NCI-H526 (cell line): ENCODE results near the gene DPH3.

ENCODE experiments used
- DNase-seq, 2 experiments: peaks; one replicate each; lab custom pipeline; 2025; lab: John Stamatoyannopoulos, UW

DPH3 gene

GRCh38 chr3:16255326-16255725 lies 9.4 kb downstream of the DPH3 start:
- DNase-seq, result no peak

- no peak for DNase-seq
Observed at GRCh38 chr3:16254916-16255315, 9.8 kb downstream of the DPH3 start.

- DNase-seq, result no peak
Observed at GRCh38 chr3:16253601-16254000, 11.1 kb downstream of the DPH3 start.

- DNase-seq, result peak; percentile 78 to 82
Observed at GRCh38 chr3:16252988-16253387, 11.8 kb downstream of the DPH3 start.

GRCh38 chr3:16252243-16252978 lies 12.3 kb downstream of the DPH3 start:
- DNase-seq, result peak; percentile 82 to 83

- no peak for DNase-seq
Observed at GRCh38 chr3:16251316-16252085, 13.2 kb downstream of the DPH3 start.

- DNase-seq, result no peak
Observed at GRCh38 chr3:16249886-16250285, 14.9 kb downstream of the DPH3 start.

- peak in 1 of 2 experiments; percentile 65 for DNase-seq
Observed at GRCh38 chr3:16249336-16249735, 15.4 kb downstream of the DPH3 start.

- DNase-seq, result no peak
Observed at GRCh38 chr3:16248556-16248955, 16.2 kb downstream of the DPH3 start.

GRCh38 chr3:16247282-16248061 lies 17.3 kb downstream of the DPH3 start:
- peak; percentile 74 to 94 for DNase-seq

GRCh38 chr3:16245609-16246008 lies 19.1 kb downstream of the DPH3 start:
- DNase-seq, result peak; percentile 22 to 67

- DNase-seq, result no peak
Observed at GRCh38 chr3:16243706-16244490, 20.8 kb downstream of the DPH3 start.

GRCh38 chr3:16242177-16242576 lies 22.6 kb downstream of the DPH3 start:
- DNase-seq, result no peak

GRCh38 chr3:16241225-16241624 lies 23.5 kb downstream of the DPH3 start:
- DNase-seq, result no peak

GRCh38 chr3:16240229-16241023 lies 24.3 kb downstream of the DPH3 start:
- DNase-seq, result no peak

GRCh38 chr3:16239780-16240179 lies 25.0 kb downstream of the DPH3 start:
- no peak for DNase-seq

GRCh38 chr3:16239086-16239770 lies 25.5 kb downstream of the DPH3 start:
- no peak for DNase-seq

GRCh38 chr3:16236856-16237393 lies 27.8 kb downstream of the DPH3 start:
- DNase-seq, result no peak

- no peak for DNase-seq
Observed at GRCh38 chr3:16236030-16236639, 28.6 kb downstream of the DPH3 start.

- no peak for DNase-seq
Observed at GRCh38 chr3:16234281-16234680, 30.5 kb downstream of the DPH3 start.
